HepG2 (cell line): ENCODE data around the gene CDHR5. TPM values are rescaled to one million over a fixed set of nuclear protein-coding genes. Genes with fewer than 3 reads are reported as not detected.
A peak's percentile ranks its signal among the peaks of the same experiment; 100 is the strongest.

Source experiments
- ATAC-seq: fragments of 200-7000 bp; cut with Tn5 transposase; 3 replicates; pipeline ENCODE4 v1.9.1; 2020; ENCODE audit warnings: mild to moderate bottlenecking, moderate library complexity
- BruUV-seq: library from RNA; stranded (reverse); fragments of 400-500 nt; replicated peaks from 2 replicates; lab custom pipeline; 2021; lab: Mats Ljungman, UMichigan
- CTCF ChIA-PET: fragments of 300-600 bp; formaldehyde crosslinking; extraction: SDS; loops from one replicate; lab custom pipeline; 2021; ENCODE audit warnings: low total read pairs, inconsistent platforms, low intra/inter-chr PET ratio; lab: Yijun Ruan, JAX
- POLR2A ChIA-PET: fragments of 350-600 bp; sonication (Branson Sonifier 250); formaldehyde crosslinking; loops from one replicate; lab custom pipeline; 2020; ENCODE audit warnings: antibody characterized with exemption, inconsistent platforms; lab: Yijun Ruan, JAX
- DNase-seq: peaks from one replicate; pipeline ENCODE4 v3.0.0-alpha.2; 2015; ENCODE audit warnings: low spot score
- FAIRE-seq: peaks from 3 replicates; lab custom pipeline; 2011; peaks lifted over from hg19 to GRCh38; lab: Jason Lieb, UNC
- H2AFZ ChIP-seq: one replicate; pipeline ENCODE4 v1.6.1; 2011; ENCODE audit warnings: low read length, inconsistent platforms
- H3K27ac ChIP-seq: fragments of 300-600 bp; 3 replicates; pipeline ENCODE4 v1.8.0; 2011; ENCODE audit warnings: mixed run types, mild to moderate bottlenecking, mixed read lengths, low read length, inconsistent platforms; ENCODE audit not compliant: insufficient read depth; ENCODE audit errors: extremely low read length
- H3K27me3 ChIP-seq, 2 experiments: fragments of 200-600 bp in 1 of 2; 2 replicates in 1 of 2; 3 replicates in 1 of 2; pipeline versions ENCODE4 v1.6.0 to v1.8.0; 2011; ENCODE audit warnings: low read length in 2 of 2, mild to moderate bottlenecking in 2 of 2, moderate library complexity in 2 of 2, inconsistent platforms in 1 of 2; ENCODE audit not compliant: insufficient read depth in 2 of 2, control insufficient read depth in 1 of 2
- H3K36me3 ChIP-seq, 2 experiments: fragments of 200-600 bp in 1 of 2; replicated peaks in 1 of 2; 2 replicates in 1 of 2; 3 replicates in 1 of 2; pipeline versions ENCODE4 v1.5.1 to v1.8.0; 2011; ENCODE audit warnings: low read length in 2 of 2, inconsistent platforms in 1 of 2; ENCODE audit not compliant: insufficient read depth in 2 of 2, control insufficient read depth in 1 of 2
- H3K4me1 ChIP-seq: 2 replicates; pipeline ENCODE4 v1.5.1; 2012; ENCODE audit warnings: low read length, inconsistent platforms; ENCODE audit not compliant: insufficient read depth
- H3K4me2 ChIP-seq: 2 replicates; pipeline ENCODE4 v1.6.0; 2011; ENCODE audit warnings: low read depth, low read length, inconsistent platforms
- H3K4me3 ChIP-seq, 3 experiments: fragments of 200-600 bp in 1 of 3; sonication (generic), shearing (Covaris generic) in 1 of 3; replicated peaks in 1 of 3; 2 replicates each; pipeline ENCODE4 v1.5.1; 2011 to 2016; ENCODE audit warnings: low read length in 3 of 3, inconsistent platforms in 2 of 3, low read depth in 2 of 3, mild to moderate bottlenecking in 2 of 3, control low read depth in 1 of 3, mixed read lengths in 1 of 3; ENCODE audit not compliant: insufficient read depth in 1 of 3
- H3K79me2 ChIP-seq: one replicate; pipeline ENCODE4 v1.6.1; 2011; ENCODE audit warnings: low read length, inconsistent platforms; ENCODE audit not compliant: insufficient read depth
- H3K9ac ChIP-seq: 2 replicates; pipeline ENCODE4 v1.6.0; 2011; ENCODE audit warnings: mild to moderate bottlenecking, low read depth, low read length, inconsistent platforms; ENCODE audit not compliant: insufficient read depth
- H3K9me3 ChIP-seq: 2 replicates; pipeline ENCODE4 v1.5.1; 2012; ENCODE audit warnings: mild to moderate bottlenecking, low read length
- H4K20me1 ChIP-seq: 2 replicates; pipeline ENCODE4 v1.6.0; 2011; ENCODE audit warnings: inconsistent platforms, mild to moderate bottlenecking, low read length, moderate library complexity; ENCODE audit not compliant: insufficient read depth
- BHLHE40 ChIP-seq: IDR thresholded peaks from 2 replicates; pipeline ENCODE4 v1.6.1; 2011; ENCODE audit warnings: low read length, improper control_type of control experiment
- DBP ChIP-seq: sonication (generic); formaldehyde crosslinking; IDR thresholded peaks from 2 replicates; pipeline ENCODE4 v1.4.0; 2020; ENCODE audit warnings: missing genetic modification reagents; ENCODE audit errors: not compliant biosample characterization
- ERF ChIP-seq: IDR thresholded peaks from 2 replicates; pipeline ENCODE4 v1.6.1; 2018; ENCODE audit warnings: missing biosample characterization, missing genetic modification reagents
- KDM6A ChIP-seq: IDR thresholded peaks from 2 replicates; pipeline ENCODE4 v1.6.1; 2016; ENCODE audit warnings: low read depth
- MBNL3 ChIP-seq: fragments of 250-450 bp; sonication (Bioruptor Pico); conservative IDR thresholded peaks from 2 replicates; pipeline ENCODE4 v1.8.0; 2022; ENCODE audit warnings: mild to moderate bottlenecking, inconsistent platforms
- MXI1 ChIP-seq: IDR thresholded peaks from 3 replicates; pipeline ENCODE4 v1.6.1; 2012; ENCODE audit warnings: low read depth, low read length, inconsistent platforms, borderline replicate concordance
- PAXIP1 ChIP-seq: sonication (generic); formaldehyde crosslinking; conservative IDR thresholded peaks from 2 replicates; pipeline ENCODE4 v1.4.0; 2020; ENCODE audit warnings: mild to moderate bottlenecking, missing genetic modification reagents, moderate library complexity
- POLR2A ChIP-seq, 2 experiments: IDR thresholded peaks; 2 replicates each; pipeline ENCODE4 v1.6.1; 2011; ENCODE audit warnings: low read depth in 2 of 2, low read length in 2 of 2, mild to moderate bottlenecking in 1 of 2, moderate library complexity in 1 of 2; ENCODE audit not compliant: insufficient read depth in 1 of 2
- PPARG ChIP-seq: conservative IDR thresholded peaks from 2 replicates; pipeline ENCODE4 v1.6.1; 2016; ENCODE audit warnings: missing biosample characterization, missing genetic modification reagents
- ZBTB1 ChIP-seq: sonication (generic); formaldehyde crosslinking; IDR thresholded peaks from 2 replicates; pipeline ENCODE4 v1.4.0; 2020; ENCODE audit warnings: missing genetic modification reagents, borderline replicate concordance
- ZBTB42 ChIP-seq: sonication (generic); formaldehyde crosslinking; IDR thresholded peaks from 2 replicates; pipeline ENCODE4 v1.5.0; 2020; ENCODE audit warnings: mild to moderate bottlenecking, missing genetic modification reagents
- ZEB1 ChIP-seq: IDR thresholded peaks from 2 replicates; pipeline ENCODE4 v1.6.1; 2012; ENCODE audit warnings: mild to moderate bottlenecking, low read depth, inconsistent platforms; ENCODE audit not compliant: insufficient replicate concordance
- ZNF414 ChIP-seq: sonication (generic); formaldehyde crosslinking; IDR thresholded peaks from 2 replicates; pipeline ENCODE4 v1.5.0; 2020; ENCODE audit warnings: missing genetic modification reagents
- ZNF616 ChIP-seq: sonication (generic); formaldehyde crosslinking; IDR thresholded peaks from 2 replicates; pipeline ENCODE4 v1.5.0; 2020; ENCODE audit warnings: low read depth, mild to moderate bottlenecking, missing genetic modification reagents
- ZNF879 ChIP-seq: sonication (generic); formaldehyde crosslinking; IDR thresholded peaks from 2 replicates; pipeline ENCODE4 v1.8.1; 2023; ENCODE audit warnings: missing genetic modification reagents
- ZSCAN20 ChIP-seq: sonication (generic); formaldehyde crosslinking; IDR thresholded peaks from 2 replicates; pipeline ENCODE4 v1.4.0; 2020; ENCODE audit warnings: missing genetic modification reagents, mild to moderate bottlenecking, borderline replicate concordance
- ZSCAN22 ChIP-seq: sonication (generic); formaldehyde crosslinking; IDR thresholded peaks from 2 replicates; pipeline ENCODE4 v1.4.0; 2020; ENCODE audit warnings: mild to moderate bottlenecking, missing genetic modification reagents
- WGBS: methylation state at CpG from one replicate; pipeline ENCODE4 v1.1.6; 2017; ENCODE audit warnings: low lambda C conversion rate; 5-methylcytosine and 5-hydroxymethylcytosine counted together
- in situ Hi-C: cut with HindIII; loops from 2 replicates; pipeline ENCODE4 v1.10.0; 2017; ENCODE audit warnings: low pct_unique_long_range_greater_than_20kb; ENCODE audit not compliant: extremely low pct_ligation_motif_present
- intact Hi-C: fragments of 100-400 bp; cut with micrococcal nuclease; formaldehyde crosslinking; loops from one replicate; pipeline ENCODE4 v1.10.0; 2022; ENCODE audit not compliant: unreplicated experiment
- polyA plus RNA-seq, 8 experiments: library from polyadenylated mRNA; depleted of rRNA in 3 of 8; stranded (reverse) in 7 of 8; unstranded in 1 of 8; fragments of >200 nt; fragmentation: Illumina TruSeq in 4 of 8; extraction: Trizol in 4 of 8; gene quantifications; 2 replicates each; pipeline versions ENCODE4 v1.2.1 to v1.2.3, GENCODE V29; 2011 to 2016; ENCODE audit warnings: low read depth in 4 of 8, missing spikeins in 1 of 8, mixed read lengths in 1 of 8; ENCODE audit not compliant: insufficient read depth in 1 of 8
- total RNA-seq, 5 experiments: library from RNA; depleted of rRNA; stranded (reverse); fragments of >200 nt; fragmentation: Illumina TruSeq; extraction: Trizol; gene quantifications; 2 replicates each; pipeline ENCODE4 v1.2.3, GENCODE V29; 2016; ENCODE audit warnings: low read depth in 1 of 5
- TF ChIP-seq, protein P1 (sequence below): sonication (generic); formaldehyde crosslinking; IDR thresholded peaks from 2 replicates; pipeline ENCODE4 v1.4.0; 2020; ENCODE audit warnings: missing genetic modification reagents

The CDHR5 gene
- total and polyA plus RNA-seq, 2 of the 13 experiments (the other 11 are each of a cell fraction or from before 2014, with no cell fraction given) = 0.46 to 0.71 TPM

DNA sequence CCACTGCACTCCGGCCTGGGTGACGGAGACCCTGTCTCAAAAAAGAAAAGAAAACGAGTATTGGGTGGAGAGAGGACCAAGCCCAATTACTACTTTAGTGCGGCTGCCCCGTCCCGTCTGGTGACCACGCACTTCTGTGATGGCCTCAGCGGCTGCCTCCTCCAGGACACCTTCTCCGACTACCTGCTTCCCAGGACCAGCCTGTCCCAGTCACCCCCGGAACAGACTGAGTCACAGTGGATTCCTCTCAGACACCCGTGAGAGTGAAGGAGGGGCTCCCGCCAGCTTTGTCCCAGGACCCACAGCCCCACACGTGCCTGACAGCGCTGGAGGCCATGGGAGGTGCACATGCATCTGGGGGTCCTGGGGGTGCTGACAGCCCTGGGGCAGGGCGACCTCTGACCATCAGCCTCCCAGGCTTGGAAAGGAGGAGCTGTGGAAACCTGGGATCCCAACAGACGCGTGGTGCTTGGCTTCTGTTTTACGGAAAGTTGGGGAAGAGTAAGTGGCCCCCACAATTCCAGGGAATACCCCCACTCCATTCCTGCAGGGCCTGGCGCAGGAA, 17.1 kb upstream of the CDHR5 start:
- H3K4me3 ChIP-seq = no peak overlapping the region
- H3K36me3 ChIP-seq = peaks cover 4 to 15% of the 10 kb centered on the region in 2 experiments; a peak in 3 of 5 replicates
- FAIRE-seq (no peak), ATAC-seq (no peak), DNase-seq (no peak)
- H3K4me2 ChIP-seq = no peak overlapping the region
- 0 out of 2 replicates have a peak, but pooled peaks cover 5% of the 10 kb centered on the region for H4K20me1 ChIP-seq
- ChIA-PET CTCF (no interaction called here), POLR2A (interaction anchor here (1.5 kb wide), 1 partner anchor 13 kb away, joined by 4 read pairs; no protein-coding TSS in a partner anchor)
- H3K9me3 ChIP-seq = no peaks in the 10 kb centered on the region
- no peaks in the 10 kb centered on the region for H3K79me2 ChIP-seq
- H3K27ac ChIP-seq = peak overlapping the region; percentile 52
- BruUV-seq = no TSS peak
- H2AFZ ChIP-seq = no peak overlapping the region
- in situ Hi-C loops = no loop called here
- H3K9ac ChIP-seq = no peak overlapping the region
- WGBS = 98% methylated on average over 15 of the region's 19 CpGs
- intact Hi-C loops = no loop called here
- H3K27me3 ChIP-seq = no peaks in the 10 kb centered on the region
- peaks cover 3% of the 10 kb centered on the region; the same call in 1 of the 2 replicates for H3K4me1 ChIP-seq
- TF ChIP-seq BHLHE40 (no peak), POLR2A (IDR thresholded peaks at IDR 0.05; ENCODE audit: insufficient read depth in 1 of 2, low read depth in 2 of 2, low read length in 2 of 2) (no peak; a peak in 1 of 4 replicates), MXI1 (no peak), ZEB1 (no peak), KDM6A (CRISPR knock-in tag) (no peak), MBNL3 (CRISPR knock-in tag) (no peak), ZSCAN20 (no peak), ZNF616 (CRISPR knock-in tag) (no peak), ZNF879 (CRISPR knock-in tag) (no peak), ERF (CRISPR knock-in tag) (no peak), ZBTB42 (CRISPR knock-in tag) (no peak), ZBTB1 (CRISPR knock-in tag) (no peak), DBP (CRISPR knock-in tag) (no peak), ZNF414 (CRISPR knock-in tag) (no peak), ZSCAN22 (CRISPR knock-in tag) (no peak), PAXIP1 (CRISPR knock-in tag) (no peak), PPARG (CRISPR knock-in tag) (no peak)
- TF ChIP-seq, protein P1, sequence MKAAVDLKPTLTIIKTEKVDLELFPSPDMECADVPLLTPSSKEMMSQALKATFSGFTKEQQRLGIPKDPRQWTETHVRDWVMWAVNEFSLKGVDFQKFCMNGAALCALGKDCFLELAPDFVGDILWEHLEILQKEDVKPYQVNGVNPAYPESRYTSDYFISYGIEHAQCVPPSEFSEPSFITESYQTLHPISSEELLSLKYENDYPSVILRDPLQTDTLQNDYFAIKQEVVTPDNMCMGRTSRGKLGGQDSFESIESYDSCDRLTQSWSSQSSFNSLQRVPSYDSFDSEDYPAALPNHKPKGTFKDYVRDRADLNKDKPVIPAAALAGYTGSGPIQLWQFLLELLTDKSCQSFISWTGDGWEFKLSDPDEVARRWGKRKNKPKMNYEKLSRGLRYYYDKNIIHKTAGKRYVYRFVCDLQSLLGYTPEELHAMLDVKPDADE = no peak
